ENCODE data around the gene PWP1.
A peak's percentile ranks its signal among the peaks of the same experiment; 100 is the strongest.
"Not testable (repeated sequence)": the region's sequence is repeated elsewhere in the genome, so short reads cannot be mapped to it uniquely, and the experiment has no call there.

The PWP1 gene

DNA sequence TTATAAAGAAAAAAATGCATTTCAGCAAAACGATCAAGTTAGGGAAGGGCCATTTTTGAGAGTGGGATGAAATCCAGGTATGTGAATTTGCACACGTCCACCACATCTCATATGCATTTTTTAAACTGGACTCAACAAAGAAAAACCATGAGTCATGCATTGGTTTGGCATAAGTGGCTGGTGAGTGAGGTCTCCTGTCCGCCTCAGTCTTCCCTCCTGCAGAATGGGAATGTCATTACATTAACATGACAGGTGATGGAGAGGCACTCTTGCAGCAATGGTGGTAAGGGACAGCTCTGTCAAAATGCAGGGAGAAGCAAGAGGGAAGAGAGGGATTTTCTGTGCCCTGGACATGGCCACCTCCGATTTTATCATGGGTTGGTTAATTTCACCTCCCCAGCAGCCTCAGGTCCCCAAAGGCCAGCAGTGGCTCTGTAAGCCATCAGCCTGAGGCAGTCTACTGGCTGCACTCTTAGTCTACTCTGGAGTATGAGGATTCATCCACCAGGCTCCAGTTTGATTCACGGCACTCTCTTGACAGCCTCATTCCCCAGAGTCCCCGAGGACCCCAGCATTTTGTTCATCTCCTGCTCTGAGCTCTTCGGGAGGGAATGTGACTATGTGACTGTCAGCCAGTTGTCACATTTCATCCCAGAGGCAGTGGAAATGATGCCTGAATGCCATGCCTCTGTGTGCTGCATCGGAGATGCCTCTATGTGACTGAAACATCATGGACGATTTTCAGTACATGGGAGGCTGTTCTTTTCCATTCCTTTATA, 17.1 kb upstream of the PWP1 start:
- DNase-seq (ENCODE audit: low read depth in 2 of 2): no peak

DNA sequence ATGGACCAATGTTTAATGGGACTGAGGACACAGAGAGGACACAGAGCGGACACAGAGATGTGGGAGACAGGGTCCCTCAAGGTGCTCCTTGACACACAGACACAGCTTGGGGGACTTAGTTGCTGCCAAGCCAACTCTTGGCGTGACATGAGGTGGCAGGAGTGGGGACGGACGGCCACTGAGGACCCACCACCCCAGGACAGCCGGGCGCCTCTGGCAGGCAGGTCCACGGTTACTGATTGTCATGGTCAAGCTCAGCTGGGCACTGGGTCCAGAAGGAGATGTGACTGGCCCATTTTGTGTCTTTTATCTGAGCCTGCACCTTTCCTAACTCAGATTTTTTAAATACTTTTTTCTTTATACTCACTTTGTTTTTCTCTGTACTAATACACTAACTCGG, 15.7 kb upstream of the PWP1 start:
- DNase-seq (ENCODE audit: low read depth in 2 of 2): no peak

DNA sequence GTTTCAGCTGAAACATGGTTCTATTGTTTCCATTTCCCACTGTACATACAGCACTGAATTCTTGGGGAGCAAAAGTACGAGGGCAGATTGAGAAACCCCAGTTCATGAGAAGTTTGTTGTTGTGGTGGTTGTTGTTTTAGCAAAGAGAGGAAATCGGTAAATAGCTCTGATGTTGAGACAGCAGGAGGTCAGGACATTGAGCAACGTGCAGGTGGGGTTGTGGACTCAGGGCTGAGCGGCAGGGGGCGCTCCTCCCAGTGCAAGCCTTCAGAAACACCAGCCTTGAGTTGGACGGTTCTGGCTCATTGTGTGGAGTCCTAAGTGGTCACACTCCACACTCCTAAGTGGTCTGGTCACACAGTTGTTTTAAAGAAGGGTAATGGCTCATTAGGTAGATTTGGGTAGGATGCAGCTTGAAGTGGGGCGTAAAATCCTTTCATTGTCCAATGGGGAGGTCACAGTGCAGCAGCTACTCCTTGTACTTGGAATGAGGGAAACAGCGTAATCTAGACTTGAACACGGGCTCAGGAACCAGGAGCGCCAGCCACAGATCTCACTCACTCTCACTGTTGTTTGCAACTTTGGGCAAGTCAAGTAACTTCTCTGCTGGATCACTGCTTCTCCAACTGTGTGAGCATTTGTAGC, 14.5 kb upstream of the PWP1 start:
- DNase-seq (ENCODE audit: low read depth in 2 of 2): peak; percentile 19 to 26

DNA sequence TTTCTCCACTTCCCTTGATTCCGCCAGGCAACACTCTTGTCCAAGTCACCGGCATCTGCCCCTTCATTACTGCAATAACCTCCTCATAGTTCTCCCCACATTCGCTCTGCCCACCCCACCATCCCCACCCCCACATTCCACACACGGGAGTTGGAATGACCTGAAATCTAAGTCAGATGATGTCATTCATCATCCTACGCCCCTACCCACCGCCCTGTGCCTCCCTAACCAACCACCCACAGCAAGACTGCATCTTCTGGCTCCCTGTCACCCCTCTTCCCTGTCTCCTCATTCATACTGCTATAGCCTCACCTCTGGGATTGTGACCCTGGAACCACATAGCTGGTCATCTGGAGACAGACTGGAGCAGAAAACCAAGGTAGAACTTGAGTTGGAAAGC, 7.9 kb upstream of the PWP1 start:
- no peak for DNase-seq (ENCODE audit: low read depth in 2 of 2)

DNA sequence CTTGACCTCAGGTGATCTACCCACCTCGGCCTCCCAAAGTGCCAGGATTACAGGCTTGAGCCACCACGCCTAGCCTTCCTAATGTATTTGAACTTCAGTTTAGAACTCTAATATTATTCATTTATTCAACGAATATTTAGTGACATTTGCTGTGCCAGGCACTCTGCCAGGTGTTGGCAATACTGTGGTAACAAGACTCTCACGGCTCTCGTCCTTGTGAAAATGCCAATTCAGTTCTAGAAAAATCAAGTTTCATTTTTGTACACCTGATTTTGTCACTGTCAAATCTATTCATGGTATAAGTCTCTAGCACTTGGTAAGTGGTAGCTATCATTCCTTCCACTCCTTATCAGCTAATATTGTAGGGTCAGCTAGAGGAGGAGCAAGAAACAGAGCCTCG, 6.3 kb upstream of the PWP1 start:
- DNase-seq (ENCODE audit: low read depth in 2 of 2): no peak

DNA sequence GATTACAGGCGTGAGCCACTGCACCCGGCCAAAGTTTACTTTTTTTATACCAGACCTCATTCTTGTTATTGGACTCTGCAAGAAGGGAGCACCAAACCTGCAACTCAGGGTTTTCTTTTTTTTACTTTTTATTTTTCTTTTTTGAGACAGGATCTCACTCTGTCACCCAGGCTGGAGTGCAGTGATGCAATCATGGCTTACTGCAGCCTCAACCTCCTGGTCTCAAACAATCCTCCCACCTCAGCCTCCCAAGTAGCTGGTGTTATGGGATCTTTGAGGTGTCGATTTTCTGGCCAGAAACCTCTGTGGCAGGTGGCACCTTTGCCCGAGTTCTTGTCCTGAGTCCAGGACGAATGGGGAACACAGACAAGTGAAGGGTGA, 4.2 kb upstream of the PWP1 start:
- no peak for DNase-seq (ENCODE audit: low read depth in 2 of 2)

DNA sequence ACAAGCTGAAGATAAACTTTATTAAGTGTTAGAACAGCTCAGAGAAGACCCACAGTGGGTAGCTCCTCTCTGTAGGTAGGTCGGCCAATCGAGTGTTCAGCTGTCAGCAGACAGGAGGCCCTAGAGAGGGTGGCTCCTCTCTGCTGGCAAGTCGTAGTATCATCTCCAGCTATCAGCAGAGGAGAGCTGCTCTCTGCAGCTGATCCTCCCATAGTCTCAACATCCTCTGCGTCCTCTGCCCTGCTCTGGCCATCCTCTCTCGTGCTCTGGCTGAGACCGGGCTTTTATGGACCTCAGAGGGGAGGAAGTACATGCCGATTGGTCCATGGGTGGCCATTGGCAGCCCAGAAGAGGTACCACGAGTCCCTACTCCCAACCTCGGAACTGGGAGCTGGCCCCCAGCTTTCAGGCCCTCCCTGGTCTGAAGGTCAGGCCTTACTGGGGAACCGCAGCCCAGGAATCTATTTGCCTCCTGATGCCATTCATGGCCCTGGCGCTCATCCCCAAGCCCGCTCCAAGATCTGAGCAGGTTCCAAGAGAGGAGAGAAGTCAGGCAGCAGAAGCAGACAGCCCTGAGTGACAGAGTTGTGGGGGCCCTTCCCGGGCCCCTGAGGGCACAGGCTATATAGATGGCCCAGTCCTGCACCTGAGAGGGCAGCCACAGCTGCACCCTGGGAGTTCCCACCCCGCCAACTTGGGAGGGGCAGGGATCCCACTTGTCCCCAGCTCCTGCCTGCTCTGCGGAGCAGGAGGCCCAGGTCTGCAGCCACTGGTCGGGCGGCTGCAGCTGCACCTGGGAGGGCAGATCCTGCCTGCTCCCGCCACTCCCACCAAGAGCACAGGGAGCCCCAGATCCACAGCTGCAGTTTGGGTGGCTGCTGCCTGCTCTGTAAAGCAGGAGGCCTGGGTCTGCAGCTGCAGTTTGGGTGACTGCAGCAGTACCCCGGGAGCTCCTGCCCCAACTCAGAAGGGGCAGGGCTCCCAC, 3.5 kb upstream of the PWP1 start:
- DNase-seq (ENCODE audit: low read depth in 2 of 2): no peak

DNA sequence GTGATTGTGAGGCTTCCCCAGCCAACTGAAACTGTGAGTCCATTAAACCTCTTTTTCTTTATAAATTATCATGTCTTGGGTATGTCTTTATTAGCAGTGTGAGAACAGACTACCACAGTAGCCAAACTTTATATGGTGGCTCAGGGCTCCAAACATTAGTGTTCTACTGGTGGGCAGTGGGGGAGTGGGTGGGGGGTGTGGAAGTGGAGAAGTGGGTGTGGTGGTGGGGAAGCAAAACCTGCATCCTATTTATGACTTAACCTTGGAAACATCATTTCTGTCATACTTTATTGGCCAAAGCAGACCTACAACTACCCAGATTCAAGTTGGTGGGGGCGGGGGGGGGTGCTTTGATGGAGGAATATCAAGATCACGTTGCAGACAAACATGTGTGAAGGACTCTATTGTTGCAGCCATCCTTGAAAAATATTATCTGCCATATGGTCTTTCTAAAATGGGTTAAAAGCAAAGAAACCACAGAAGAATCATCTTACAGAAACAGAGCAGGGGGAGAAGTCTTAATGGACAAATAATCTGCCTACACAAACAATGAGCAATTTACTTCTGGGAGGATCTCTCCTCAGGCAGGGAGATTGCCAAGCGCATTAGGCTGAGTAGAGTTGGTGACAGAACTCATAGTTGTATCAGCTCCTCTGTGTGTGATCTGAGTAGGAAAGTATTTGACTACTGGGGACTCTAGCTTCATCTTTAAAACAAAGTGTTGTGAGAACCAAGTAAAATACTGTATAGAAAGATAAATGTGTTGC, 1.4 kb upstream of the PWP1 start:
- no peak for DNase-seq (ENCODE audit: low read depth in 2 of 2)

DNA sequence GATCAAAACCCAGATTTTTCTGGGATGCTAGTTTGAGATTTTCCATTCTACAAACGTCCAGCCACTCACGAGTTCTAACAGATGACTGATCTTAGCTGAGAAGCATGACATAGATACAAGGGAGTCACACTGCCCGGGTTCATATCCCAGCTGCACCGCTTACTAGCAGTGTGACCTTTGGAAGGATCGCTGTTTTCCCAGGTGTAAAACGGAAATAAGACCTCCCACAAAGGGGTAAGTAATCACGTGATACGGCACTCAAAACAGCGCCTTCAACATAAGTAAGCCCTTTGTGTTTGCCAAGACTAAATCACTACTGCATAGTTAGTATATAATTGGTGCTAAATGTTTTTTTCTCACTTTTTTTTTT, 624 bp upstream of the PWP1 start:
- DNase-seq (ENCODE audit: low read depth in 2 of 2): no peak

DNA sequence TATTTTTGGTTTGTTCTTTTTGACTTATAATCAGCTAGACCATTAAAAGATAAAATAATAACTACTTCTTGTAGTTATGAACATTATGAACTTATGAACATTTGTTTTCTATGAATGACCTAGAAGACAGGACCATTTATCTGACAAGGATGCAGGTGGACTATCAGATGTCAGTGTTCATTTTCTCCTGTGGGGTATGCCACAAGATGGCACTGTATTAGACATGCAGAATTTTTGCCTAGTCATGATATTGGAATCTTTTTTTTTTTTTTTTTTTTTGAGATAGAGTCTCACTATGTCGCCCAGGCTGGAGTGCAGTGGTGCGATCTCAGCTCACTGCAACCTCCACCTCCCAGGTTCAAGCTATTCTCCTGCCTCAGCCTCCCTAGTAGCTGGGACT, 10.2 kb downstream of the PWP1 start:
- DNase-seq (ENCODE audit: low read depth in 2 of 2): not testable (repeated sequence)

DNA sequence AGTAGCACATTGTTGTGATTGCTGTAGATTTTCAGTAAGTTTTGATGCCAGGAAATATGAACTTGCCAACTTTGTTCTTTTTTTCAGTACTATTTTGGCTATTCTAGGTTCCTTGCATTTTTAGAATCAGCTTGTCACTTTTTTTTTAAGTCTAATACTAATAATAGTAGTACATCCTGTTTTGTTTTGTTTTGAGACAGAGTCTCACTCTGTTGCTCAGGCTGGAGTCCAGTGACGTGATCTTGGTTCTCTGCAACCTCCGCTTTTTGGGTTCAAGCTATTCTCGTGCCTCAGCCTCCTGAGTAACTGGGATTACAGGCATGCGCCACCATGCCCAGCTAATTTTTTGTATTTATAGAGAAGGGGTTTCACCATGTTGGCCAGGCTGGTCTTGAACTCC, 16.5 kb downstream of the PWP1 start:
- DNase-seq (ENCODE audit: low read depth in 2 of 2): no peak

DNA sequence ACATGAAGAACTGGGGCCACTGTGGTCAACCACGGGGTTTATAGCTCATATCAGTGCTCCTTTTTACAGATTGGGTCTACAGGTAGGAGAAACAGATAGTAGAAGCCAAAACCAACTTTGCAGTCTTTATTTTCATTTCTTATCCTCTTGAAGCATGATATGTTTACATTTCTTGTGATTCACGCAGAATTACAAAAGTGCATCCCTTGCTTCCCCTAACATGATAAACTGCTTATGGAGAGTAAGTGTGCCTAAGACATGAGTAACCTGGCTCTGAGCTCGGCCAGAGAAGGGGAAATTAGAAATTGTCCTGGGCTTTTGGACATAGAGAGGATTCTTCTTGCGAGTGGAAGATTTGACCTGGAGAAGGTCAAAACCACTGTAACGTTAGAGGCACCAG, 18.4 kb downstream of the PWP1 start:
- DNase-seq (ENCODE audit: low read depth in 2 of 2): no peak

DNA sequence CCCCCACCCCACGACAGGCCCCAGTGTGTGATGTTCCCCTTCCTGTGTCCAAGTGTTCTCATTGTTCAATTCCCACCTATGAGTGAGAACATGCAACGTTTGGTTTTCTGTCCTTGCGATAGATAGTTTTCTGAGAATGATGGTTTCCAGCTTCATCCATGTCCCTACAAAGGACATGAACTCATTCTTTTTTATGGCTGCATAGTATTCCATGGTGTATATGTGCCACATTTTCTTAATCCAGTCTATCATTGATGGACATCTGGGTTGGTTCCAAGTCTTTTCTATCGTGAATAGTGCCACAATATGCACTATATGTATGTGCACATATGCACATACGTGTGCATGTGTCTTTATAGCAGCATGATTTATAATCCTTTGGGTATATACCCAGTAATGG, 19.9 kb downstream of the PWP1 start:
- DNase-seq (ENCODE audit: low read depth in 2 of 2): not testable (repeated sequence)

DNA sequence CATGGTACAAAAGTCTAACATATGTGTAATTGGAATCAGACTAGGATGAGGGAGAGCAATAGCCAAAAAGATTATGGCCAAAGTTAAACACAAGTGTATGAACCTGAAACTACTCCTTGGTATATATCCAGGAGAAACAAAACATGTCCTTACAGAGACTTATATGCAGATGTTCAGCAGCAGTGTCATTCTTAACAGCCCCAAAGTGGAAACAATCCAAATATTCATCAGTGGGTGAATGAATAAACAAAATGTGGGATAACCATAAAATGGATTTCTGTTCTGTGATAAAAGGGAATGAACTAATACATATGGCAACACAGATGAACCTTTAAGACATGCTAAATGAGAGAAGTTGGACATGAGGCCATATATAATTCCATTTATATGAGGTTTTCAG, 30.2 kb downstream of the PWP1 start:
- DNase-seq (ENCODE audit: low read depth in 2 of 2): no peak

DNA sequence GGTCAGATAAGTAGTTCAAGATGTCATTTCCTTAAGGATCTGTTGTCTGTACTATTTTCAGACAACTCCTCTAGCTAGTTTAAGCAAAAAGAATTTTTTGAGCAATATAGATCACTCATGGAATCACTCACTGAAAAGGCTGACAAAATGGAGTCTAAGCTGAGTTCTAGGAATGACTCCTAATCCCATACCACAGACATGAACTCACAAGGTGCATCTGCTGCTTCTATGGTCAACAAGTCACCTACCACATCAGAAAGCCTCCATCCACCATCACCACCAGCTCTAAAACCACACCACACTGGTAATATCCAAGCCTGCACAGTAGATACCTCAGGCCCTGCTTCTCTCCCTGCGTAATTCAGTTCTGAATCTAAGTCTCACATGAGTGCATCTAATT, 33.0 kb downstream of the PWP1 start:
- DNase-seq (ENCODE audit: low read depth in 2 of 2): no peak

DNA sequence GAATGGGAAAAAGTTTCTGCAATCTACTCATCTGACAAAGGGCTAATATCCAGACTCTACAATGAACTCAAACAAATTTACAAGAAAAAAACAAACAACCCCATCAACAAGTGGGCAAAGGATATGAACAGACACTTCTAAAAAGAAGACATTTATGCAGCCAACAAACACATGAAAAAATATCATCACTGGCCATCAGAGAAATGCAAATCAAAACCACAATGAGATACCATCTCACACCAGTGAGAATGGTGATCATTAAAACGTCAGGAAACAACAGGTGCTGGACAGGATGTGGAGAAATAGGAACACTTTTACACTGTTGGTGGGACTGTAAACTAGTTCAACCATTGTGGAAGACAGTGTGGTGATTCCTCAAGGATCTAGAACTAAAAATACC, 41.7 kb downstream of the PWP1 start:
- not testable (repeated sequence) for DNase-seq (ENCODE audit: low read depth in 2 of 2)

DNA sequence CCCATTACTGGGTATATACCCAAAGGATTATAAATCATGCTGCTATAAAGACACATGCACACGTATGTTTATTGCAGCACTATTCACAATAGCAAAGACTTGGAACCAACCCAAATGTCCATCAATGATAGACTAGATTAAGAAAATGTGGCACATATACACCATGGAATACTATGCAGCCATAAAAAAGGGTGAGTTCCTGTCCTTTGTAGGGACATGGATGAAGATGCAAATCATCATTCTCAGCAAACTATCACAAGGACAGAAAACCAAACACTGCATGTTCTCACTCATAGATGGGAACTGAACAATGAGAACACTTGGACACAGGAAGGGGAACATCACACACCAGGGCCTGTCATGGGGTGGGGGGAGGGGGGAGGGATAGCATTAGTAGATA, 42.1 kb downstream of the PWP1 start:
- not testable (repeated sequence) for DNase-seq (ENCODE audit: low read depth in 2 of 2)

DNA sequence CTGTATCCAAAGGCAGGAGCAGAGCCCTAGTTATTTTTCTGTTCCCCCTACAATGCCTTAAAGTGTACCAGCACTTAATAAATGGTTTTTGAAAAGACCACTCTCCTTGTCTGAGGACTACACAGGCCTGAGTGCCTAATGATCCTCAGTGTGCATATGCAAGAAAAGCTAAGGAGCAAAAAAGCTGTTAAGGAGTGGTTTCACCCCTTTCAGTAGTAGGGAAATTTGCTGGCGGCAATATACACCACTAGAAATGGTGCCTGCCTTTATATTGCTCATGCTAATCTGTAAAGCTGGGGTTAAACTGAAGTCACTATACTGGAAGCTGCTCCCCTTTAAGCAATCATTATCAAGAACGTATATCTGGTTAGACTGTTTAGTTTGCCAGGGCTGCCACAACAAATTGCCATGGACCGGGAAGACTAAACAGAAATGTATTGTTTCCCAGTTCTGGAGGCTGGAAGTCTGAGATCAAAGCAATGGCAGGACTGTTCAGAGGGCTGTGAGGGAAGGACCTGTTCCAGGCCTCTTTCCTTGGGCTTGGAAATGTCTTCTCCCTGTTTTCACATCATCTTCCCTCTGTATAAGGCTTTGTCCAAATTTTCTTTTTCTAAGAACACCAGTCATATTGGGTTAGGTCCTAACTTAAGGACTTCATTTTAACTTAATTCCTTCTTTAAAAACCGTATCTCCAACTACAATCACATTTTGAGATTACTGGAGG, 45.2 kb downstream of the PWP1 start:
- no peak for DNase-seq (ENCODE audit: low read depth in 2 of 2)

DNA sequence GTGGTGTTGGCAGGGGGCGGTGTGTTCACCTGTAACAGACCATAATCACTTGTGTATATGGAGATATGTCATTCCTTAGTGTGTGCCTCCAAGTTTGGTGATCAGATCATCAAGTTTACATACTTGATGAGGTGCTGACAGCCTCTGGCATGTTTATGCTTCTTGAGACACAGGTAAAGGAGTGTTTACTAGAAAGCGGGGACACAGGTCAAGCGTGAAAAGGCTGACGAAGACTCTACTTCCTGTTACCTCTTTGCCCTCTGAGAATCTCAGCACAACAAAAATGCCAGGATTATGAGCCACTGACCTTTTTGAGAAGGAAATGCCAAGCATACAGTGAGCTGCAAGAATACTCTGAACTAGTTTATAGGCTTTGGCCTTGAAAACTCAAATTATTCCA, 45.8 kb downstream of the PWP1 start:
- no peak for DNase-seq (ENCODE audit: low read depth in 2 of 2)

DNA sequence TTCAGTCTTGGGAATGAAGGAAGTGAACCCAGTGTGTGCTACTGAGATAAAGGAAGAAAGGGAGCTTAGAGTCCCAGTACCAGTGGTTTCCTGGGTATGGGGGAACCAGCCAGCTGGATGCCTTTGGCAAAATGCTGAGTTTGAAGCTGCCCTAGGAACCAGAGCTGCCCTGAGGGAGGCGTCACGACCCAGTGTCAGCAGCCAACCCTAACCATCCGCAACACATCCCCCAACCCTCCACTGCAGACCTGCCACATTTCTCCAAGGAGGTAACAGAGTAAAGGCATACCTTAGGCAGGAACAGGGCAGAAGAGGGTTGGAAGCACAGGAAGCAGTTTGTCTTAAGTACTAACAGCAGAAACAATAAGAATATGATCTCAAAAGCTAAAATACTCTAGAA, 46.8 kb downstream of the PWP1 start:
- no peak for DNase-seq (ENCODE audit: low read depth in 2 of 2)

DNA sequence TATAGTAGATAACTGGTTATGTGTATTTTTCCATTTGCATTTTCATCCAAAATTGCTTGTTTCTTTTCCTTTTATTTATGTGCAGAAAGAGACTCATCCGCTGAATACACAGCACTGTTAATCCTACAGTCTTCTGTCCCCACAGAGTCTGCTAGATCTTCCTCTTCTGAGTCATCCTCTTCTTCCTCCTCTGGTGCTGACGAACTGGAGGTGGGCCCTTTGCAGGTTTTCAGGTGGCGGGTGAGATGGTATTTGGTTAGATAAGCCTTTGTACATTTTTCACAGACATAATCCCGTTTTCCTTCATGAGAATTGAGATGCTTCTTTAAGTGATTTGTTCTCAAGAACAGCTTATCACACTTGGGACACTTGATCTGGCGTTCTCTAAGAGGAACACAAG, 48.5 kb downstream of the PWP1 start:
- no peak for DNase-seq (ENCODE audit: low read depth in 2 of 2)
